H1 (cell line): Measurements from ENCODE around the gene LRPPRC.

Experiments
- CTCF ChIP-seq, 3 experiments: IDR thresholded peaks; 1 replicate in 2 of 3; 2 replicates in 1 of 3; pipeline versions ENCODE4 v1.5.1 to v1.6.1; 2011; ENCODE audit warnings: low read length in 3 of 3, mild to moderate bottlenecking in 3 of 3, inconsistent platforms in 2 of 3, low read depth in 1 of 3, moderate library complexity in 1 of 3; ENCODE audit not compliant: insufficient read depth in 1 of 3; ENCODE audit errors: control extremely low read depth in 1 of 3
- EGR1 ChIP-seq: IDR thresholded peaks from 2 replicates; pipeline ENCODE4 v1.6.1; 2011; ENCODE audit warnings: low read depth, low read length, borderline replicate concordance
- EZH2 ChIP-seq: fragments of 200-600 bp; sonication (generic); IDR thresholded peaks from 2 replicates; pipeline ENCODE4 v1.7.1; 2012; ENCODE audit warnings: low read depth, mild to moderate bottlenecking, moderate library complexity, low read length, inconsistent platforms; ENCODE audit not compliant: severe bottlenecking
- GABPA ChIP-seq: IDR thresholded peaks from 2 replicates; pipeline ENCODE4 v1.6.1; 2011; ENCODE audit warnings: mild to moderate bottlenecking, low read length, moderate library complexity, borderline replicate concordance; ENCODE audit not compliant: insufficient read depth
- KDM1A ChIP-seq: fragments of 200-600, 300-600 bp; sonication (generic); IDR thresholded peaks from 2 replicates; pipeline ENCODE4 v1.7.1; 2016; ENCODE audit warnings: mild to moderate bottlenecking, low read length, borderline replicate concordance
- NRF1 ChIP-seq: IDR thresholded peaks from 2 replicates; pipeline ENCODE4 v1.6.1; 2011; ENCODE audit warnings: mild to moderate bottlenecking, low read depth, low read length, improper control_type of control experiment
- POLR2A ChIP-seq, 2 experiments: IDR thresholded peaks; 1 replicate in 1 of 2; 2 replicates in 1 of 2; pipeline ENCODE4 v1.6.1; 2011; ENCODE audit warnings: low read depth in 2 of 2, low read length in 2 of 2, mild to moderate bottlenecking in 2 of 2; ENCODE audit errors: control extremely low read depth in 1 of 2
- USF2 ChIP-seq: IDR thresholded peaks from 2 replicates; pipeline ENCODE4 v1.6.1; 2011; ENCODE audit warnings: low read length, improper control_type of control experiment
- ZNF274 ChIP-seq: IDR thresholded peaks from 2 replicates; pipeline ENCODE4 v1.7.0; 2012; ENCODE audit warnings: low read length, borderline replicate concordance; ENCODE audit errors: extremely low read depth

GRCh38 chr2:43984533-43984932 is 11.3 kb downstream of the LRPPRC start:
- TF ChIP-seq EZH2 (no peak), CTCF (IDR thresholded peaks at IDR 0.05; ENCODE audit: control extremely low read depth in 1 of 3, insufficient read depth in 1 of 3, low read depth in 1 of 3, low read length in 3 of 3) (no peak), KDM1A (no peak), NRF1 (no peak), USF2 (no peak), EGR1 (no peak), POLR2A (IDR thresholded peaks at IDR 0.05; ENCODE audit: control extremely low read depth in 1 of 2, low read depth in 2 of 2, low read length in 2 of 2) (no peak), GABPA (no peak), ZNF274 (no peak)
